HG03135 (cell line): ENCODE measurements around the gene CNTN1.

Experiments
- ATAC-seq: cut with Tn5 transposase; IDR thresholded peaks from one replicate; pipeline ENCODE4 v1.9.1; 2021; ENCODE audit warnings: mild to moderate bottlenecking, moderate library complexity; ENCODE audit not compliant: unreplicated experiment

The CNTN1 gene

DNA sequence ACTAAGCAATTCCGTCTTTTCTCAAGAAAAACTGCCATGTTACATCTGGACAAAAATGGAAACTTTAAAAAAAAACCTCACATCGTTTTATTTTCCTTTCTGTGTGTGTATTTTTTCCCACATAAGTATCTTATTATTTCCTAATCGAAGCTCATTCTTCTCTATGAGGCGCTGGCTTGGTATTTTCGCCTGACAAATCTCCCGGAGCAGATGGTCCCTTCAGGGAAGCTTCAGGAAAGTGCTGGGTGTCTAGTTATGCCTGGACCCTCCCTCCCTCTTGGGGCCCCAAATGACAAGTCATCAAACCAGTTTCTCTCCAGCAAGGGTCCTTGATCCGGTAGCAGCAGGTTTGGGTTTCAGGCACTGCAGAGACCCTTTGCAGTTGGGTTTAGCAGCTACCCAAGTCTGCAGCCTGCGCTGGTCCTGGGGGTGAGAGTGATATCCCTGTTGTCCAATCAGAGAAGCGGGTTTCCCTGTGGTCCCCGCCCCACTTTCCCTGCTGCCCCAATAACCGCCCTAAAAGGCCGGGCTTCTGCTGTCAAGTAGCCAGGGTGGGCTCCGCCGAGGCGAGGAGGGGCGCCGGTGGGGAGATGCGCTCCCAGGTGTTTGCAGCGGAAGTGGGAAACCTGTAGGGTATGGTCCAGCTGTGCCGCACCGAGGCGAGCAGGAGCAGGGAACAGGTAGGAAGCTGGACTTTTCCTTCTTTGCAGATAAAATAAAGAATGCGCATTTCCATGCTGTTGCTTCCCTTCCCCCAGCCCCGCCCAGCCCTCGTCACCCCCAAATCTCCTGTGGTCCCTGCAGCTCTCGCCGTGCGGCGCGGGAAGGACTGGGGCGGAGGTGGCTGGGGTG lies at the start of gene CNTN1:
TSS of gene CNTN1 (plus strand) at position 527 of the 852 bp plus-strand sequence.
- peak; percentile 62 for ATAC-seq

GRCh38 chr12:40643506-40643905 lies 48.7 kb upstream of the CNTN1 start:
- ATAC-seq = no peak

GRCh38 chr12:40643976-40644375 lies 48.3 kb upstream of the CNTN1 start:
- ATAC-seq = no peak

- no peak for ATAC-seq
These were observed 47.5 kb upstream of the CNTN1 start for GRCh38 chr12:40644708-40645107.

DNA sequence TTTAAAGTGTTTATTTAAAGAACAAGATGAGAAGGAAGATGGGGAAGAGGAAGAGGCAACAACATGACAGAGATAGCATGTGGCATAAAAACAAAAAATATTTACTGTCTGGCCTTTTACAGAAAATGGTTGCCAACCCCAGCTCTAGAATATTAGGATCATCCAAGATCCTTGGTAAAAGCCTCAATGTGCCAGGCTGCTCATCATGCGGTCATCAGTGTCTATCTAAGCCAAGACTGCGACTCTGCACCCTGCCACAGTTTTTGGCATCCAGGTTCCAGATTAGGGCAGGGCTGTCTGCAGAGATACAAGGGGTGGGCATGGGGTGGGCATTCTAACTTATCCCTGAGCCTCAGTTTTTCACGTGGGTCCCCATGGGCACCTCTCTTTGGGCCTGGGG lies 46.9 kb upstream of the CNTN1 start:
- no peak for ATAC-seq

DNA sequence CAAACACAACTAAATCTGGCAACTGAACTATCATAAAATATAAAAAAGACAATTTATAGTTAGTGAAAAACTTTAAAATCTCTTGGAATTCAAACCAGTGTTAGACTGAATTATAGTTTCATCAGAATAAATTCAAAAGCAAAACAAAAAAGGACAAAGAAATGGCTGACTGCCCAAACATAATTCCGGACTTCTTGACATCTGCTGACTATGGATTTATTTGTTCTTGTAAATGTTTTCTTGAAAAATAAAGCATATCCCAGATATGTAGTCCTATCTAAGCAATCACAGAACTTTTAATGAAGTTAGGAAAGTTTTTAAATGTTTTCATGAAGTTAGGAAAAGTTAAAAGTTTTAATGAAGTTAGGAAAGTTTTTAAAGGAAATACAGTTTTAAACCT lies 45.8 kb upstream of the CNTN1 start:
- no peak for ATAC-seq

- ATAC-seq = no peak
These were observed 45.3 kb upstream of the CNTN1 start for GRCh38 chr12:40646911-40647310.

GRCh38 chr12:40647651-40648050 lies 44.6 kb upstream of the CNTN1 start:
- ATAC-seq = no peak

DNA sequence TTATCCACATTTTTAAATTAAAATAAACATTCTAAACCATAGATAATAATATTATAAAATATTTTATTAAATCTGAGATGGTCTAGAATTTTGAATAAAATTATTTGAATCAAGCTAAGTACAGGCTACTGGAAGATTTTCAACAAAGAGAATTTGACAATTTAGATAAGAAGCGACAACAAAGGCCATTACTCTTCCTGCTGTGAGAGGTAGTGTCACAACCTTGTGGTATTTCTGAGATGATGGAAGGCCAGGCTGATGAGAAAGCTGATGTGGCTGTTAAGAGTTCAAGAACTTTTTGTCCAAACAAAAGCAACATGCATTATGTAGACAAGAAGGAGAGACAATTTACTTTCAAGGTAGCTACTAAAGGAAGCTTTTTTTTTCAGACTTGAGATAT lies 43.7 kb upstream of the CNTN1 start:
- no peak for ATAC-seq

DNA sequence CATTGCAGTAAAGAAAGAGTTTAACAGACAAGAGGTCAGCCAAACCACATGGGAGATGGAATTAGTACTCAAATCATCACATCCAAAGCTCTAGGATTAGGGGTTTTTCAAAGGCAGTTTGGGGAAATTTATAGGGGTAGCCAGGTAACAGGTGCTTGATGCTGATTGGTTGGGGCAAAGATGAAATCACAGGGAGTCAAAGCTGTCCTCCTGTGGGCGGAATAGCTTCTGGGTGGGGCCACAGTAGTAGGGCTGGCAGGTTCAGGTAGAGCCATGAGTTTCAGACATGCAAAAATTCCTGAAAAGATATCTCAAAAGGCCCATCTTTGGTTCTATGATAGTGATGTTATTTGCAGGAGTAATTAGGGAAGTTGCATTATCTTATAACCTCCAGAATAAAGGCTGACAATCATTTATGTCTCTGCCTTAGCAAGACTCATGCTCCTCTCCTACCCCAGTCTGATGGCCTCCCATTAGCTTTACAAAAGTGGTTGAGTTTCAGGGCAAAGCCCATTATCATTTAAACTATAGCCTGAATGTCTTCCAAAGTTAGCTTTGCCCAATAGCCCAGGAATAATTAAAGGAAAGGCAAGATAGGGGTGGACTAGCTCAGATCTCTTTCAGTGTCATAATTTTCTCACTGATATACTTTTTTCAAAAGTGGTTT lies 42.1 kb upstream of the CNTN1 start:
- no peak for ATAC-seq

DNA sequence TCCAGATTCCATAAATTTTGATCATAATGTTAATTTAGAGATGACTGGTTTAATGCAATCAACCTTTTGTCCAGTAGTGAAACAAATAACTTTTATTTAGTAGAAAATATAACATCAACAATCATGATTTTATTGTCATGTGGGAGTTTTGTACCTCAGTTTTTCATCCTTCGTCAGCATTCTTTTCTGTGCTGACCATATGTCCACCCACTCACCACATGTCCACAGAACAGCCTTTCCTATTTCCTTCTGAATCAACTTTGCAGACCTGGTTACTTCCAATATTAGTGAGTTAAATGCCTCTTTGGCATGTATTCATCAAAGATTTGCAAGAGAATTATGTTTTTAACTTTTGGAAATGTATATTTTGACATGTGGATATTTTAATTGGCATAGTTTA lies 36.8 kb upstream of the CNTN1 start:
- no peak for ATAC-seq

DNA sequence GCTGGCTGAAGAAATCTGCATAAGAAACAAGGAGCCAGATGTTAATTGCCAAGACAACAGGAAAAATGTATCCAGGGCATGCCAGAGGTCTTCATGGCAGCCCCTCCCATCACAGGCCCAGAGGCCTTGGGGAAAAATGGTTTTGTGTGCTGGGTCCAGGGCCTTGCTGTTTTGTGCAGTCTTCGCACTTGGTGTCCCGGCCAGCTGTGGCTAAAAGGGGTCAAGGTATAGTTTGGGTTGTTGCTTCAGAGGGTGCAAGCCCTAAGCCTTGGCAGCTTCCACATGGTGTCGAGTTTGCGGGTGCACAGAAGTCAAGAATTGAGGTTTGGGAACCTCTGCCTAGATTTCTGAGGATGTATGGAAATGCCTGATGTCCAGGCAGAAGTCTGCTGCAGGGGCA lies 29.9 kb upstream of the CNTN1 start:
- no peak for ATAC-seq

- no peak for ATAC-seq
These were observed 28.5 kb upstream of the CNTN1 start for GRCh38 chr12:40663781-40664180.

DNA sequence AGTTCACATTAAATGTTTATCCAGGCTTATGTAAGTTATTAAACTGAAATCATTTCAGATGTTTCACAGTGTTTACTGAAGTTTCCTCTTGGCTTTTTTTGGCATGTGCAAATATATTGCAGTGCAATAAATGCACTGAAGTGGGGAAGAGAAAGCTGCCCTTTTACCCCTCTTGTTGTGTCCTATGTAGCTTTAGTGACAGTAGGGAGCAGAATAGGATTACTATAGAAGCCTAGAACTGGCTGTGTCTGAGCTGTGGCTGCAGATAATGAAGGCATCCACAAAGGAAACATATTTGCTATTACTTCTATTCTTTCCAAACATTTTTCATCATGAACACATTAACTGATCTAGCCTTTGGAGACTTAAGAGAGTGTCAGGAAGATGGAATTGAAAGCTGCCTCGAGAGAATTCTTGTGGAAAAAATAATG lies 24.1 kb upstream of the CNTN1 start:
- ATAC-seq = no peak

- no peak for ATAC-seq
These were observed 19.4 kb upstream of the CNTN1 start for GRCh38 chr12:40672741-40673271.

DNA sequence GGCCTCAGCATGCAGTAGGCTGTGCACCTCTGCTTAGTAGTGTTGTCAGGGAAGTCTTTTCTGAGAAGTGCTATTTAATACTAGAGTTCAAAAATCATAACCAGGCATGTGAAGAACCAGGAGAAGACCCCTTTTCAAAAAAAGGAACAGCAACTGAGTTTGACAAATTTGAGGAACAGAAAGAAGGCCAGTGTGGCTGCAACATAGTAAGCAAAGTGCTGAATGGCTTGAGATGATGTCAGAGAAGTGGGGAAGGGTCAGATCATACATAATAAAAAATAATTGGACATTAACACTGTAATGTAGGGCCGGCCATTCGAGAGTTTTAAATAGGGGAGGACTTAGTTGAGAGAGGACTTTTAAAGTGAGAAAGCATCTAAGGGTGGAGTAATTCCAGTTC lies 11.1 kb upstream of the CNTN1 start:
- ATAC-seq = no peak

GRCh38 chr12:40684986-40685385 lies 7.3 kb upstream of the CNTN1 start:
- ATAC-seq = no peak

- ATAC-seq = no peak
These were observed 4.0 kb upstream of the CNTN1 start for GRCh38 chr12:40688085-40688725.

DNA sequence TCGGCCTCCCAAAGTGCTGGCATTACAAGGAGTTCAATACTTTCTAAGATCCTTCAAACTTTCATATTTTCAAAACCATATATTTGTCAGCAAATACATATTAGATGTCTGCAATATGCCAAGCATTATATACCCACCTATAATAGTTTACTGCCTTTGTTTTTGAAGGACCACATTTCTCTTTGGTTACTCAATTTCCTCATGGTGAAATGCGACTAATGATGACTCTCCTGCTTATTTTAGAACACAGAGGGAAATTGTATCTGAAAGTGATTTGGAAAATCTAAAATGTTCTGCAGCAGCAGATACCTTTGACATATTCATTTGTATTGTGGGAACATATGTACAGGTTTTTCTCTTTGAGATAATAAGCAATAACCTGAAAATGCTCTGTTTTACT lies 2.7 kb upstream of the CNTN1 start:
- ATAC-seq = no peak

GRCh38 chr12:40692765-40693206 lies 547 bp downstream of the CNTN1 start:
- no peak for ATAC-seq

- ATAC-seq = no peak
These were observed 1.1 kb downstream of the CNTN1 start for GRCh38 chr12:40693207-40693821.
